Duodenal mucosa (tissue), 2 donors: ENCODE results near the gene CFAP46.

Source experiments
- H3K27ac ChIP-seq: one replicate; pipeline ENCODE4 v1.7.0; 2013; ENCODE audit warnings: low read depth, low read length
- H3K27me3 ChIP-seq, 2 donors: one replicate each; pipeline ENCODE4 v1.7.0; 2013; ENCODE audit warnings: low read length in 2 of 2, control low read depth in 1 of 2; ENCODE audit not compliant: insufficient read depth in 2 of 2, control insufficient read depth in 1 of 2
- H3K36me3 ChIP-seq, 2 donors: one replicate each; pipeline ENCODE4 v1.7.0; 2013; ENCODE audit warnings: low read length in 2 of 2, control low read depth in 1 of 2; ENCODE audit not compliant: insufficient read depth in 2 of 2, control insufficient read depth in 1 of 2
- H3K4me1 ChIP-seq, 2 donors: one replicate each; pipeline ENCODE4 v1.7.0; 2013; ENCODE audit warnings: low read length in 2 of 2, control low read depth in 1 of 2; ENCODE audit not compliant: insufficient read depth in 2 of 2, control insufficient read depth in 1 of 2
- H3K4me3 ChIP-seq, 2 donors: one replicate each; pipeline ENCODE4 v1.7.0; 2013; ENCODE audit warnings: low read length in 2 of 2, low read depth in 1 of 2
- H3K9ac ChIP-seq, 2 donors: one replicate each; pipeline ENCODE4 v1.7.0; 2013; ENCODE audit warnings: low read length in 2 of 2, low read depth in 1 of 2
- H3K9me3 ChIP-seq, 2 donors: one replicate each; pipeline ENCODE4 v1.7.0; 2013; ENCODE audit warnings: low read length in 2 of 2, control low read depth in 1 of 2; ENCODE audit not compliant: control insufficient read depth in 1 of 2

Gene CFAP46

DNA sequence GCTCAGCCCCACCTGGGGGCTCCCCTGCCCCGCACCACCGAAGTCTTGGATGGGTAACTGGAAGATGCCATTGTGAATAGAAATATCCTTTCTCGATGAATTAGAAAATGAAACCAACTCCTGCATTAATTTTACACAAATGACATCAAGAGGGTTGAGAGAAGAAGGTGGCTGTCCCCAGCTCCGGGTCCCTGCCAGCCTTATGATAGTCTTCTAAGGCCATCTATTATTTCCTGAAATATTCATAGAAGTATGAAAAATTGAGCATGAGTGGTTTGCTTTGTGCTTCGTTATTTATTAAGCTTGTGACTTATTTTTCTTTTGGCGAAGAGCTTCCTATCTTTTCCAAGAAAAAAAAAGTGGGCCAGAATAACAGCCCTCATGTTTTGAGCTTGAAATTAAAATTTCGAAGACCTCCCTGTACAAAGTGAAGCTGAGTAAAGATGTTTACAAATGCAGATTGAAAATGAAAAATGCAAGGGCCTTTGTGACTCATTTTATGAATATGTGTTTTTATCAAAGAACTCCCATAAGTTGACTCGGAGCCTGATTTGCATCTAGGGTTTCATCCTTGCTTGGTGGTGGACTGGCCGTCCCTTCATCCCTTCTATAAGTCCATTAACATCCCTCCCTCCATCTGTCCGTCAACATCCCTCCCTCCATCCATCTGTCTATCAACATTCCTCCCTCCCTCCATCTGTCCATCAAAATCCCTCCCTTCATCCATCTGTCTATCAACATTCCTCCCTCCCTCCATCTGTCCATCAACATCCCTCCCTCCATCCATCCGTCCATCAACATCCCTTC, 20.5 kb upstream of the CFAP46 start:
- H3K36me3 ChIP-seq: no peaks in the 10 kb centered on the region
- H3K4me1 ChIP-seq: peaks cover 5 to 6% of the 10 kb centered on the region in 2 donors
- peak overlapping the region; percentile 65 to 75 for H3K4me3 ChIP-seq
- H3K9ac ChIP-seq: peak overlapping the region; percentile 19 to 21
- H3K9me3 ChIP-seq: no peaks in the 10 kb centered on the region
- H3K27ac ChIP-seq: no peak overlapping the region
- H3K27me3 ChIP-seq: peaks cover 0 to 5% of the 10 kb centered on the region in 2 donors

DNA sequence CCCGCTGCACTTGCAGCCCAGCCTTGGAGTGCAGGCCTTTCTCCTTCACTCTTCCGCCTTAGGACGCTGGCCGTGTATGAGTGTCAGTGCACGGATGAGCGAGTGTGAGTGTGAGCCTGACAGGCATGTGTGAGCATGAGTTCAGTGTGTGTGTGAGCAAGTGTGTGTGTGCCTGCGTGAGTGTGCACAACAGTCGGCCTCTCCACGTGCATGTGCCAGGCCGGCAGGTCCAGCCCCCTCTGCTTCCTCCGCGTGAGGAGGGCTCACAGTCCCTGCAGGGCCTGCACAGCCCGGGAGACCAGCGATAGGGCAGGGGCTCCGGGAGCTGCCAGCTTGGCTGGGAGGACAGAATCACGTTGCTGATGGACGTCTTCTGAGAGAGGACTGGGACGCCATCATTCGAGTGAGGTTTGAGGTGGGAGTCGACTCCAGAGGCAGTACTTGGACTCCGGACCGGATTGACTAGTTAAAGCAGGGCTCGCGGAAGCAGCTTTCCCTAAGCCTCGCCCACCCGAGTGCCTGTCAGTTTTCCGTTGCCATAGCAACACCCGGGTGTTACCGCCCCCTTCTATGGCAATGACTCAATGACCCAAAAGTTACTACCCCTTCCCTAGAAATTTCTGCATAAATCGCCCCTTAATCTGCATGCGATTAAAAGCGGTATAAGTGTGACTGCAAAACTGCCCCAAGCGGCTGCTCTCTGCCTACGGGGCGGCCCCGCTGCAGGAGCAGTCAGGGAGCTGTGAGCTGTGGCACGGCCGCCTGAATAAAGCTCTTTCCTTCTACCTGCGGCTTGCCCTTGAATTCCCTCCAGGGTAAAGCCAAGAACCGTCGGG, 19.6 kb upstream of the CFAP46 start:
- no peaks in the 10 kb centered on the region for H3K9me3 ChIP-seq
- no peaks in the 10 kb centered on the region for H3K36me3 ChIP-seq
- H3K27me3 ChIP-seq: peaks cover 0 to 5% of the 10 kb centered on the region in 2 donors
- peak overlapping the region; percentile 19 to 21 for H3K9ac ChIP-seq
- H3K4me3 ChIP-seq: peak overlapping the region; percentile 65 to 75
- H3K4me1 ChIP-seq: peaks cover 5 to 6% of the 10 kb centered on the region in 2 donors
- no peak overlapping the region for H3K27ac ChIP-seq

DNA sequence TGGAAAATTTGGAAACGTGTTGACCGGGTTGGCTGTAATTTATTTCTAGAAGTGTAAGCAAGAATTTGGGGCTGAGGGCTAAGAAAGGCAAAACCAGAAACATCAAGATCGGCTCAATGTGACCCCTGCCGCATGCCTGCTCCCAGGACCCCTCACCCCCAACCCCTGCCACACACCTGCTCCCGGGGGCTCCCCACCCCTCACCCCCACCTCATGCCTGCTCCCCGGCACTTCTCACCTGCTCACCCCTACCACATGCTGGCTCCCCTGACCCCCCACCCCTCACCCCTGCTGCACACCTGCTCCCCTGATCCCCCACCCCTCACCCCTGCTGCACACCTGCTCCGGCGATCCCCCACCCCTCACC, 19.0 kb upstream of the CFAP46 start:
- Histone ChIP-seq H3K27ac (no peak overlapping the region), H3K36me3 (no peaks in the 10 kb centered on the region), H3K9me3 (no peaks in the 10 kb centered on the region), H3K9ac (no peak overlapping the region), H3K27me3 (peaks cover 0 to 5% of the 10 kb centered on the region in 2 donors), H3K4me1 (peaks cover 5 to 6% of the 10 kb centered on the region in 2 donors), H3K4me3 (no peak overlapping the region)

DNA sequence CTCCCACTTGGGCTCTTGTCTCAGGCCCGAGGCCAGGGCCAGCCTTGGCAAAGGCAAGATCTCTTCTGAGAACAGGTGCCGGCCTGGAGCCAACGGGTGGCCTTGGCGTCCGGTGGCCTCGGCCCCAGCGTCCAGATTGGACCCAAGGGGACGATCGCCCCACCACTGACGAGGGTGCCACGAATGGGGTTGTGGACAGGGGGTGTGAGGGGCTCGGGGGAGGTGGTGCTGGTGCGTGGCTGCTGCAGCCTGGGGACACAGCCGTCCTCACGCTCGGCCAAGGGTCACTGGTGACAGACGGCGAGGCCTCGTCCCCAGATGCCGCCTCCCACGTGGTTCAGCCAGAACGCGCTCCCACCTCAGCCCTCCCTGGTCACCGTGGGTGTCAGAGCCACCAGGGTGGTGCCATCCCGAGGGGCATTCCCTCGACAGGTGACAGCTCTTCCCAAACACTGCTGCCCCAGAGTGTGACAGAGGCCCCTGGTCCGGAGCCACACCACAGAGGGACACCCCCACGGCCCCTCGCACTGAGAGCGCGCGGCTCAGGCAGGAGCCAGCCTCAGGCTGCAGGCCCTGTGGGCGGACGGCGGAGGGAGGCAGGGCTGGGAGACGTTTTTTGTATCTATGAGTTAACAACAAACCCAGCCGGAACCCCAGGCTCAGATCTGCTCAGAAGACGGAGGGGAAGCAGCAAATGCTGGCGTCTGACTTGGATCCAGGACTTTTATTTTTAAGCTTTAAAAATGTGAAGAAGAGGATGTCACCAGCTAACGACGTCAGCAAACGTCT, 18.5 kb upstream of the CFAP46 start:
- Histone ChIP-seq H3K27ac (no peak overlapping the region), H3K27me3 (peaks cover 0 to 5% of the 10 kb centered on the region in 2 donors)

DNA sequence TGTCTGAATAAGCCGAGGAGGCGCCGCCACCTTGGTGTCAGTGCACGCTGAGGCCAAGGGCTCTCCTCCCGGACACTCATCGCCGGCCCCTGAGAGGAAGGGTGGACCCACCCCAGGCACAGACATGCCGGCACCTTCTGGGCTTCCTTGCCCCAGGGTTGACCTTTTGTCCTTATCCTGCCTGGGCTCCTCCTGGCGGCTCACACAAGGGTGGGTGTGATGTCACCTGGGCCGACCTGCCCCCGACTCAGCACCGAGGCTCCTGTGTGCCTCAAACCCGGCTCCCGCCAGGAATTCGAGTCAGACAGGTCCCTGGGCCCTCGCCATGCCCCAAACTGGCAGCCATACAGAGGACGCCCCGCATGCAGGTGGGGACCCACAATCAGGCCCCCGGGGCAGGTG, 17.7 kb upstream of the CFAP46 start:
- peaks cover 5 to 6% of the 10 kb centered on the region in 2 donors for H3K4me1 ChIP-seq
- H3K9me3 ChIP-seq: no peaks in the 10 kb centered on the region
- H3K36me3 ChIP-seq: no peaks in the 10 kb centered on the region
- peaks cover 0 to 5% of the 10 kb centered on the region in 2 donors for H3K27me3 ChIP-seq
- H3K27ac ChIP-seq: no peak overlapping the region
- H3K9ac ChIP-seq: no peak overlapping the region
- no peak overlapping the region for H3K4me3 ChIP-seq

More for the DNA sequence above, 18.5 kb upstream of the CFAP46 start:
- no peak overlapping the region for H3K9ac ChIP-seq
- H3K9me3 ChIP-seq: no peaks in the 10 kb centered on the region
- no peaks in the 10 kb centered on the region for H3K36me3 ChIP-seq
- no peak overlapping the region for H3K4me3 ChIP-seq
- H3K4me1 ChIP-seq: peaks cover 5 to 6% of the 10 kb centered on the region in 2 donors

DNA sequence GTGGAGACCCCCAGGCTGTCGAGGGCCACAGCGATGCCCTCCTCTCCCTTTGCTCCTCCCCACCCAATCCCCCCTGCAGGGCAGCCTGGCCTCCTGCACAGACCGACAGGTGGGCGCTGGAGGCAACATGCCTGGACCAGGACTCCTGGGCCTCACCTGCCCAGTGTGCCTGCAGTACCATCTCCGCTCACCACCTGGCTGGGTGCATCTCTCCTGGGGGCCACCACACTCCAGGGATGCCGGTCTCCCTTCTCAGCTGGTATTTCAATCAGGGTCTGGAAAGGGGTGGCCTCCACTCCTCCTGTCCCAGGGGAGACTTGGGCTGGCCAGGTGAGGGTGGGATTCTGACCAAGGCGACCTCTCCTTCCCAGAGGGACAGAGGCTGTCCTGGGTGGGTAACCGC, 17.2 kb upstream of the CFAP46 start:
- H3K9me3 ChIP-seq: no peaks in the 10 kb centered on the region
- no peak overlapping the region for H3K9ac ChIP-seq
- H3K36me3 ChIP-seq: no peaks in the 10 kb centered on the region
- peaks cover 0 to 8% of the 10 kb centered on the region in 2 donors for H3K27me3 ChIP-seq
- no peak overlapping the region for H3K4me3 ChIP-seq
- H3K27ac ChIP-seq: no peak overlapping the region
- H3K4me1 ChIP-seq: peaks cover 5 to 6% of the 10 kb centered on the region in 2 donors

DNA sequence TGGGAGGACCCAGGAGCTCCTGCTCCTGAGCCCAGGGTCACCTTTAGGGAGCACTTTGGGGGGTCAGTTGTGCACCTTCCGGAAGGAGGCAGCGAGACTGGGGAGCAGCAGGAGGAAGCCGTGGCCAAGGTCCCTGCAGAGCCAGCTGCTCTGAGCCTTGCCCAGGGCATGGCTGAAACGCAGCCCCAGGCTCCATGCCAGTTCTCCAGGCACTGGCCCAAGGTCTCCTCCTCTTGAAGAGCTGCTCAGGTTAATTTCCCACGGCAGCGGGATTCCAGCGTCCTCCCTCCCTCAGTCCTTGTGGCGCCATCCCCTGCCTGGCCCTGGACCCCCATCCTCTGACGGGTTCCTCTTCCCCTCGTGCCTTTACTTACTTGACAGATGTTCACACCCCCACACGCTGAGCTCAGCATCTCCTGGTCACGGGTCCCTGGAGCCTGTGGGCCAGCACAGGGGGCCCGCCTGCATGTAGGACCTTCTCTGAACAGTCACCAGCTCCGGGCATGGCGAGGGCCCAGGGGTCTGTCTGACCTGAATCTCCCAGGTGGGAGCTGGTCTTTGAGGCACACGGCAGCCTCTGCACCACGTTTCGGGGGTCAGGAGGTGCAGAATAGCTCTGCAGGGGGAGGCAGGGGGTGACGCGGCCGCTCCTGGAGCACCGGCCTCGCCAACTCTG, 16.7 kb upstream of the CFAP46 start:
- Histone ChIP-seq H3K4me3 (no peak overlapping the region), H3K36me3 (no peaks in the 10 kb centered on the region), H3K27ac (no peak overlapping the region), H3K9ac (no peak overlapping the region), H3K4me1 (peaks cover 5 to 6% of the 10 kb centered on the region in 2 donors), H3K27me3 (peaks cover 0 to 6% of the 10 kb centered on the region in 2 donors), H3K9me3 (no peaks in the 10 kb centered on the region)

DNA sequence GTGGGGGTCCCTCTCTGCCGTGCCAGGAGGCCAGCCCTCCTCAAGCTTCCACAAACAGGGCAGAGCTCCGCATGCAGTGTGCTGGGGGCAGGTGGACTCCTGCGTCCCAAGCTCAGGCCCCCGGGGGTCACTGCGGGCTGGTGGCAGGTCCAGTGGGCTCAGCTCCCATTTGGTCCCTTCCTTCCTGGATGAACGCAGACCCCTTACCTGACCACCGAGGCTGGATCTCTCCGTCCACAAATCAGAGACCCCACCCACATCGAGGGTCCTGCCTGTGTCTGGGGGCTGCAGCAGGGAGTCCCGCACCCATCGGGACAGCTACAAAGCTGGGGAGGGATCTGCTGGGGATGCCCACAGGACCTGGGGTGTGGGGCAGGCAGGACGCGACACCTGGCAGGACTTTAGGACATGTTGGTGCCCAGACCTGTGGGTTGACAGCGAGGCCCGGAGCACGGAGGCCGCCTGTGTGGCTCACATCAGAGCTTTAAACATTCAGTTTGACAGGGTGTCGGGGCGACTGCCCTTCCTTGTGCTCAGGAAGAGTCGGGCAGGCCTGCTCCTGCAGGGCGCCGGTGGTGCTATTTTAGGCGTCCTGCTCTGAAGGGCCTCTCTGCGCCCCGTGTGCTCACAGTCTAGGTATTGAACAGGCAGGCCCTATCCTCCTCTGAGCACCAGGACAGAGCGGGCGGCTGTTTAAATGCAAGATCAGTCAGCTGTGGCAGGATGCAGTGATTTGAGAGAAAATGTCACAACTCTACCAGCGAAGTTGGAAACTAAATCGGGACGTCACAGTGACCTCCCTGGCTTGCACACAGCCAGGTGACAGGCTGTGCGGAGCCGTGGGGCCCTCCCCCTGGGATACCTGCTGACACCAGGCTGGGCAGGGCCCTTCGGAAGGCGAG, 15.9 kb upstream of the CFAP46 start:
- Histone ChIP-seq H3K4me3 (no peak overlapping the region), H3K36me3 (no peaks in the 10 kb centered on the region), H3K4me1 (peaks cover 5 to 6% of the 10 kb centered on the region in 2 donors), H3K27me3 (peaks cover 0 to 6% of the 10 kb centered on the region in 2 donors), H3K27ac (no peak overlapping the region), H3K9ac (no peak overlapping the region), H3K9me3 (no peaks in the 10 kb centered on the region)

DNA sequence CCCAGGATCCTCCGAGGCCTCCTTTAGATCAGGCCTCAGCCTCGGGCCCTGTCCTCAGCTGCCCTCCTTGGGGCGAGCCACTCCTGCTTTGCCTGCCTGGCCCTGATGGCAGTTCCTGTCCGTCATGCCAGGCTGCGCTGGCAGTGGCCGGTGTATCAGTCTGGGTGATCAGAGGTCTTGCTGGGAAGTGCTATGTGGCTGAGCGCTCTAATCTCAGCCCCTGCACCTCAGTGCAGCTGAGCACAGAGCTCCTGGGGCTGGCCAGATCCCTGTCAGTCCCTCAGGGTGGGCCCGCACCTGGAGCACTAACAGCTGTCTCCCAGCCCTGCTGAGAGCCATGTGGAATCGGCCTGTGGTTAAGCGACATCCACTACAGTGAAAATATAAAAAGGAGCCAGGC, 14.8 kb upstream of the CFAP46 start:
- Histone ChIP-seq H3K4me1 (peaks cover 5 to 6% of the 10 kb centered on the region in 2 donors), H3K4me3 (no peak overlapping the region), H3K9ac (no peak overlapping the region), H3K27ac (no peak overlapping the region), H3K9me3 (no peaks in the 10 kb centered on the region), H3K27me3 (peaks cover 2 to 6% of the 10 kb centered on the region in 2 donors), H3K36me3 (no peaks in the 10 kb centered on the region)
